Ishikawa (cell line): Measurements from ENCODE around the gene PRSS37.

ENCODE experiments used
- CEBPB ChIP-seq: IDR thresholded peaks from 2 replicates; pipeline ENCODE4 v1.6.1; 2012
- CREB1 ChIP-seq: IDR thresholded peaks from 2 replicates; pipeline ENCODE4 v1.6.1; 2012; ENCODE audit warnings: low read depth
- EGR1 ChIP-seq: IDR thresholded peaks from 2 replicates; pipeline ENCODE4 v1.6.1; 2012
- EP300 ChIP-seq: IDR thresholded peaks from 2 replicates; pipeline ENCODE4 v1.6.1; 2012; ENCODE audit warnings: borderline replicate concordance
- FOXM1 ChIP-seq: IDR thresholded peaks from 2 replicates; pipeline ENCODE4 v1.6.1; 2012; ENCODE audit warnings: low read depth, borderline replicate concordance
- NFIC ChIP-seq: IDR thresholded peaks from 2 replicates; pipeline ENCODE4 v1.6.1; 2012
- RAD21 ChIP-seq: IDR thresholded peaks from 2 replicates; pipeline ENCODE4 v1.6.1; 2012; ENCODE audit warnings: low read depth
- TAF1 ChIP-seq: IDR thresholded peaks from 2 replicates; pipeline ENCODE4 v1.6.1; 2012; ENCODE audit warnings: low read depth, mild to moderate bottlenecking
- TCF12 ChIP-seq: IDR thresholded peaks from 2 replicates; pipeline ENCODE4 v1.6.1; 2012; ENCODE audit warnings: low read depth
- TEAD4 ChIP-seq: IDR thresholded peaks from 2 replicates; pipeline ENCODE4 v1.6.1; 2012
- YY1 ChIP-seq: IDR thresholded peaks from 2 replicates; pipeline ENCODE4 v1.6.1; 2012; ENCODE audit warnings: low read depth
- ZBTB7A ChIP-seq: IDR thresholded peaks from 2 replicates; pipeline ENCODE4 v1.6.1; 2012; ENCODE audit warnings: low read depth
- TF ChIP-seq, protein P1 (sequence below): IDR thresholded peaks from 2 replicates; pipeline ENCODE4 v1.6.1; 2012; ENCODE audit warnings: low read depth, mild to moderate bottlenecking
- TF ChIP-seq, protein P2 (sequence below): IDR thresholded peaks from 2 replicates; pipeline ENCODE4 v1.6.1; 2012
- TF ChIP-seq, protein P3 (sequence below): IDR thresholded peaks from 2 replicates; pipeline ENCODE4 v1.6.1; 2012

Gene PRSS37

DNA sequence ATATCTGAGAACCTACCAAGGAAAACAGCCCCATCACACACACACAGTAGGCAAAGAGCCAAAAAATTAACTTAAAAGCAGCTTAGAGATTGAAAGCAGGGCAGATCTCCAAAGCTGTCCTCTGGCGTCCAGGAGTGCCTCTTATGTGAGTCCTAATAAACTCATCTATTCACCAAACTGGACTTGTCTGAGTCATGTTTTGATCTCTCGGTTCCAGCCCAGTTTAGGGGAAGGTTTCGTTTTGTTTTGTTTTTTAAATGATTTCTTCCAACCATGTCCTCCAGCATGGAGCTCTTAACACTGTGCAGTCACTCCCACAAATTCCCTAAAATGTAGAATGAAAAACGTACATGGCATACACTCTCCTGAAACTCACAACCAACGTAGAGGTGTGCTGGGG is 6.7 kb upstream of the PRSS37 start:
- TF ChIP-seq, protein P1, sequence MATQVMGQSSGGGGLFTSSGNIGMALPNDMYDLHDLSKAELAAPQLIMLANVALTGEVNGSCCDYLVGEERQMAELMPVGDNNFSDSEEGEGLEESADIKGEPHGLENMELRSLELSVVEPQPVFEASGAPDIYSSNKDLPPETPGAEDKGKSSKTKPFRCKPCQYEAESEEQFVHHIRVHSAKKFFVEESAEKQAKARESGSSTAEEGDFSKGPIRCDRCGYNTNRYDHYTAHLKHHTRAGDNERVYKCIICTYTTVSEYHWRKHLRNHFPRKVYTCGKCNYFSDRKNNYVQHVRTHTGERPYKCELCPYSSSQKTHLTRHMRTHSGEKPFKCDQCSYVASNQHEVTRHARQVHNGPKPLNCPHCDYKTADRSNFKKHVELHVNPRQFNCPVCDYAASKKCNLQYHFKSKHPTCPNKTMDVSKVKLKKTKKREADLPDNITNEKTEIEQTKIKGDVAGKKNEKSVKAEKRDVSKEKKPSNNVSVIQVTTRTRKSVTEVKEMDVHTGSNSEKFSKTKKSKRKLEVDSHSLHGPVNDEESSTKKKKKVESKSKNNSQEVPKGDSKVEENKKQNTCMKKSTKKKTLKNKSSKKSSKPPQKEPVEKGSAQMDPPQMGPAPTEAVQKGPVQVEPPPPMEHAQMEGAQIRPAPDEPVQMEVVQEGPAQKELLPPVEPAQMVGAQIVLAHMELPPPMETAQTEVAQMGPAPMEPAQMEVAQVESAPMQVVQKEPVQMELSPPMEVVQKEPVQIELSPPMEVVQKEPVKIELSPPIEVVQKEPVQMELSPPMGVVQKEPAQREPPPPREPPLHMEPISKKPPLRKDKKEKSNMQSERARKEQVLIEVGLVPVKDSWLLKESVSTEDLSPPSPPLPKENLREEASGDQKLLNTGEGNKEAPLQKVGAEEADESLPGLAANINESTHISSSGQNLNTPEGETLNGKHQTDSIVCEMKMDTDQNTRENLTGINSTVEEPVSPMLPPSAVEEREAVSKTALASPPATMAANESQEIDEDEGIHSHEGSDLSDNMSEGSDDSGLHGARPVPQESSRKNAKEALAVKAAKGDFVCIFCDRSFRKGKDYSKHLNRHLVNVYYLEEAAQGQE = no peak
- TF ChIP-seq FOXM1 (no peak), NFIC (no peak), ZBTB7A (no peak), EP300 (no peak), TCF12 (no peak), TAF1 (no peak), CREB1 (no peak), CEBPB (no peak), EGR1 (no peak)
- TF ChIP-seq, protein P2, sequence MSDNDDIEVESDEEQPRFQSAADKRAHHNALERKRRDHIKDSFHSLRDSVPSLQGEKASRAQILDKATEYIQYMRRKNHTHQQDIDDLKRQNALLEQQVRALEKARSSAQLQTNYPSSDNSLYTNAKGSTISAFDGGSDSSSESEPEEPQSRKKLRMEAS = no peak
- TF ChIP-seq, protein P3, sequence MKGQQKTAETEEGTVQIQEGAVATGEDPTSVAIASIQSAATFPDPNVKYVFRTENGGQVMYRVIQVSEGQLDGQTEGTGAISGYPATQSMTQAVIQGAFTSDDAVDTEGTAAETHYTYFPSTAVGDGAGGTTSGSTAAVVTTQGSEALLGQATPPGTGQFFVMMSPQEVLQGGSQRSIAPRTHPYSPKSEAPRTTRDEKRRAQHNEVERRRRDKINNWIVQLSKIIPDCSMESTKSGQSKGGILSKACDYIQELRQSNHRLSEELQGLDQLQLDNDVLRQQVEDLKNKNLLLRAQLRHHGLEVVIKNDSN = no peak

DNA sequence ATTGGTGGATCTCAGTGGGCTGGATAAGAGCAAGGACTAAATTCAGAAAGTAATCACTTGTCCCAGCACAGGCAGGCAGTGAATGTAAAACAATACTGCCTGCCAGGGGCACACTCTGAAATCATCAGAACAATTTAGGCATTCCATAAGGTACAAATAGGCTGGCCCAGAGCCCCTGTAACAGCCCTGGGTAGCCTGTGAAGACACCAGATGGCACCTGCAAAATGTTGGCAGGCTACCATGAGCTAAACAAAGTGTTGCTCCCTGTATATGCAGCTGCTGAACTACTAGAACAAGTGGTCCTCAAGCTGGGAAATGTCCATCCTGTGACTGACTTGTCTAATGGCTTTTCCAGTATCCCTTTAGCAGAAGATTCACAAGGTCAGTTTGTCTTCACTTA is 3.0 kb upstream of the PRSS37 start:
- TF ChIP-seq TEAD4 (no peak), EP300 (no peak), NFIC (no peak), ZBTB7A (no peak), TCF12 (no peak), CEBPB (no peak), YY1 (no peak), CREB1 (no peak), TAF1 (no peak), RAD21 (no peak), EGR1 (no peak)
- TF ChIP-seq, protein P1 = no peak
- TF ChIP-seq, protein P3 = no peak
- TF ChIP-seq, protein P2 = no peak

DNA sequence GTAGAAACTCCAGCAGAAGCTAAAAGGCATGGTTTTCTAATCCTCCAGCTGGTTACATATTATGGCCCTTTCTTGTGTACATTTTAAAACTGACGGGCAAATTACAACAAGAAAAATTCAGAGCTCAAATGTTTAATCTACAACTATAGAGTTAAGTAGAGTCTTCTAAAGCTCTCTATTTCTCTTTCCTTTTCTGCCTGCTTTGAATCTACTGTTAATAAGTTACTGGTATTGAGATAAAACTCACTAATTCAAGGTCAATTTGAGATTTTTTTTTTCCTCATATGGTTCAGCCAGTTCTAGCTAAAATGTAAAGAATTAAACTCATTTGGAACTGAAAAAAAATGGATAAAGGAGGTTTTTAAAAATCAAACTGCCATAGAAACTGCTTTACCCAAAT is 1.6 kb upstream of the PRSS37 start:
- TF ChIP-seq EP300 (no peak), NFIC (no peak), YY1 (no peak), FOXM1 (no peak), RAD21 (no peak), TEAD4 (no peak), CEBPB (no peak), ZBTB7A (no peak), CREB1 (no peak), EGR1 (no peak), TCF12 (no peak), TAF1 (no peak)
- TF ChIP-seq, protein P1 = no peak
- TF ChIP-seq, protein P3 = no peak
- TF ChIP-seq, protein P2 = no peak

DNA sequence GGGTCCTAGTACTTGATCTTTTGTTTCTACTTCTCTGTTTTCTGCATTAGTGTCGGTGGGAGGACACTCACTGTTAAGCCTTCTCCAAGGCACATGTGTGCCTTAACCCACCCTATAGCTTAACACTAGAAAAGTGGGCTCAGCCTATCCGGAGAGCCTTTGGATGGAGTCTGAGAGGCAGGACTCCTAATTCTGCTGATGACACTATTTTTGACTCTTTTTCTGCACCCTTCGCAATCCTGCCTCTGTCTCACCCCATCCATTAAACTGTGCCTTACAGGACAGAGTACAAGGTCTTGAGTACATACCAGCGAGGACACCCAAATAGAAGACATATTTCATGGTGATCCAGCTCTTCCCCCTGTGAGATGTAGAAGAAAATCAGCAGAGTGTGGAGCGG is 577 bp downstream of the PRSS37 start:
- TF ChIP-seq, protein P1 = no peak
- TF ChIP-seq TAF1 (no peak), CREB1 (no peak), CEBPB (no peak), EP300 (no peak), EGR1 (no peak), FOXM1 (no peak), ZBTB7A (no peak), NFIC (no peak), TEAD4 (no peak)
- TF ChIP-seq, protein P3 = no peak
